Endothelial cell of hepatic sinusoid (primary cell): ENCODE results near the gene LGI2.

Source experiments
- in situ Hi-C: cut with HindIII; loops from 2 replicates; pipeline ENCODE4 v1.10.0; 2017; ENCODE audit warnings: low sequenced_read_pairs

The LGI2 gene

DNA sequence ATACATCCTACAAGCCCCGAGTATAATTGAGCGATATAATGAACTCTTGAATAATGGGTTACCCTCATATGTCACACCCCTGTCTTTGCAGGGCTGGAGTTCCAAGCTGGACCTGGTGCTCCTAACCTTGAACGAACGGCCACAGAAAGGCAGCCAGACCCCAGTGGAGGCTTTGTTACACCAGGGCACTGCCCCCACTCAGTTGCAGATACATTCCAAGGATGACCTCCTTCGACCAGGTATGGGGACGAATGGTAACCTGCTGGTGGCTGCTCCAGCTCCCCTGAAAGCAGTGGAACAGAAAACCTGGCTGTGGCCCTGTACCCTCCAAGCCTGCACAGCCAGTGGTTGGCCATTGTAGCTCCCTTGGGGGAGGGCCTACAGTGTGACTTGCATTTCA, 61.3 kb downstream of the LGI2 start:
- in situ Hi-C loops: no loop called here

GRCh38 chr4:24968992-24969391, 61.8 kb downstream of the LGI2 start:
- in situ Hi-C loops: no loop called here

DNA sequence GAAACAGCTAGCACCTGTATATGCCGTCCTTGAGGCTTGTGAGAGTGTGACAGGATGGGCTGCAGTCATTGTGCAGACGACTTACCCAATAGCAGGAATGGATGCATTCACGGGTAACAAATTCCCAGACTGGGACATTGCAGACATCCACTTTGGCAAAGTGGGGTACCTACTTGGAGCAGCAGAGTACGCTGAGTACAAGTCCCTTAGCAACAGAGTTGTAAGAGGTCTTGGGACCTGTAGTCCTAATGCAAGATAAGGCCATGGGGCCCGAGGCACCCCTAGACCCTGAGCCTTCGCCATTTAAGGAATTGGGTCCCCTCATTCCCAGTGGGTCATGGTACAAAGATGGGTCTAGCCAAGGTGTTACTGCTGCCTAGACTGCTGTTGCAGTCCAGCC, 62.5 kb downstream of the LGI2 start:
- in situ Hi-C loops: no loop called here

- in situ Hi-C loops: no loop called here
Observed at GRCh38 chr4:24967346-24967745, 63.4 kb downstream of the LGI2 start.

GRCh38 chr4:24966076-24966475, 64.7 kb downstream of the LGI2 start:
- in situ Hi-C loops: no loop called here

- in situ Hi-C loops: no loop called here
Observed at GRCh38 chr4:24965627-24966026, 65.1 kb downstream of the LGI2 start.

GRCh38 chr4:24963277-24963676, 67.5 kb downstream of the LGI2 start:
- in situ Hi-C loops: no loop called here

DNA sequence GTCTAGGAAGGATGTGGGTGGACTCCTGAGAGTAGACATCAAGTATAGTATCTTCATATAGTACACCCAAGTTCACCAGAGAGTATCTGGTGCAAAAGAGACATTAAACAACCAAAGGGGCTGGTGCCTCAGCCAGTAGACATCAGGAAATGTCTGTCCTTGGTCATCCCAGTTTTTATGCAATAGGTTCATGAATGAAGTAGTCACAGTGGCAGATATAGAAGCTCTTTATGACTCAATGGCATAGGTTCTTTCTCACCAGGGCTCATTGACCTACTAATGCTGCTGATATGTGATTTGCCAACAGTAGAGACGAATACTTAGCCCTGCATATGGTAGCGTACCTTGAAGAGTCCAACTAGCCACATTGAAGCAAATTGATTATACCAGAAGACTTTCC, 72.9 kb downstream of the LGI2 start:
- in situ Hi-C loops: no loop called here

DNA sequence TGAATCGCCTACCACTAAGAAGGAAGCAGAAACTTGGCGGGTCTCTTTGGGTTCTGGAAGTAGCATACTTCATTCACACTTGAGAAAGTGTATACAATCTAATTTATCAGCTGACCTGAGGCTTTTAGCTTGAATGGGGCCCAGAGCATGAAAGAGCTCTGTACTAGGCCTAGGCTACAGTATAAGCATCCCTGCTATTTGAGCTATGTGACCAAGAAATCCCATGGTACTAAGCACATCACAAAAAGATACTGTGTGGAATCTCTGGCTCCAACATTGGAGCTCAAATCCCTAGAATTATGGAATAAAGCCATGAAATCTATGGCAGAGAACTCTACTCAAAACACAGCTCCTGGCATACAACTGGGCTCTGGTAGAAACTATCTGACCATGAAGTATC, 74.0 kb downstream of the LGI2 start:
- in situ Hi-C loops: no loop called here

DNA sequence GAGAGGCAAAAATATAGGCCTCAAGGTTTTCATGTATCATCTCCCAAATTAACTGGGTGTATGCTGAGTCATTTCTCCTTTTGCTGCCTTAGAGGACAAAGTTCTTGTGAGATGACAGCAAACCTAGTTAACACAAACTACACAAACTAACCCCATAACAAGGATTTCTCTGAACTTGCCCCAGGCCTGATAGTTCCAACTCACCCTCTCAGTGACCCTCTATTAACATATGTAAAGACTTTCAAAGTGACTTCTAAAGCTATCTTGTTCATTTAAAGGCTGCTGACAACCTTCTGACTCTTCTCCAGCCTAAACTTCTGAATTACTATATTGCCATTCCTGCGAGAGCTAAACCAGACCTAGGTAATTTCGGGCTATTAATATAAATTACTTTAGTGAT, 74.7 kb downstream of the LGI2 start:
- in situ Hi-C loops: no loop called here

GRCh38 chr4:24952667-24953066, 78.1 kb downstream of the LGI2 start:
- in situ Hi-C loops: no loop called here

DNA sequence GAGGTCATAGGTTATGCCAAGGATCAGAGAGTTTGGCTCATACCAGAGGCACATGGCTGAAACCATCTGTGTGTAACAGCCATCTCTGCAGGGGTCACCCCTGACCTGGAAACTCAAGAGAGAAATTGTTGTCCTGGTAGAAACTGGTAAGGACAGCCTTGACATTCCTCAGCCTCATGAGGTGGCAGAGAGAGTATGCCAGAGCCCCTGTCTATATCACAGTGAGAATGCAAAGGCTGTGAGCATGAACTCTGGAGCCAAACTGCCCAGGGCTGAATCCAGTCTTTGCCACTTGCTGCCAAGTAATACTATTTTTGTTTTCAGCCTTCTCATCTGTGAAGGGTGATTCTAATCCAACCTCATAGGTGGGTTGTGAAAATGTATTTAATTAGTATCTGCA, 80.8 kb downstream of the LGI2 start:
- in situ Hi-C loops: no loop called here
